Stimulated activated CD4-positive, alpha-beta T cell treated with anti-CD3 and anti-CD28 coated beads, TNF-alpha, amount 100 ng/mL, for 1 hour (primary cell): Measurements from ENCODE around the gene RAPGEF1.
"Not testable (repeated sequence)": the region's sequence is repeated elsewhere in the genome, so short reads cannot be mapped to it uniquely, and the experiment has no call there.

Experiments
- DNase-seq, 3 donors: peaks; one replicate each; pipeline ENCODE4 v3.0.0-alpha.2; 2020; ENCODE audit warnings: low read depth in 3 of 3, low spot score in 1 of 3

RAPGEF1 gene

DNA sequence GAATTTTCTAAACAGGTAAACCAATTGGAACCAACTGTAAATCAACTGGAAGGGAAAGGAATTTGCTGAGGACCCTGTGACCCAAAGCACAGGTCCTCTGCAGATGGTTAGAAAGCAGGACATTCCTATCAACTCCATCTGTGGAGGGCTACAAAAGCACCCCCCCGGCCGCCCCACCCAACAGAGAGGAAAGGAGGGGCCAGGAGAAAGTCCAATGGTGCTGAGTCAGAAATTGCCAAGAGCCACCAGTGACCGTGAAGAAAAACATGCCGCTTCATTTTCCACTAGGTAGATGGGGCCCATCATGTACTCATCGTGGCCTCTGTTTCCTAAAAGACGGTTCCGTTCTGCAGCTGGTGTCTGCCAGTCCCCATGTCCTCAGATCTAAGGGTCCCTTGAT is 66.3 kb downstream of the RAPGEF1 start:
- no peak for DNase-seq

DNA sequence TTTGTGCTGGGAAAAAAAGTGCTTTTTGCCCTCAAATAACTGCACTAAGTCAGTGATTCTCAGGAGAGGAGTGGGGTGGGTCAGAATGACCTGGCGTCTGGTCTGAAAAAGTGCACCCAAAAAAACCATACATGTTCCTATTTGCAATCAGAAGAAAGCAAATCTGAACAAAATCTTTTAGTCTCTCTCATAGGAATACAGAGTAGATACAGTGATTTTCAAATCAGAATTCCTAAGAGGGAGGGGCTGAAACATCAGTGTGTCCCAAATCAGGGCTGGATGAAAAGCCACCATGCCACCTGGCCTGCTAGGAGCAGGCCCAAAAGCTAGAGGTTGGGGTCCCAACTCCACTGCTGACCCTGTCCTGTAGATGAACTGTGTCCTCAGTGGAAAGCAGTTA is 66.8 kb downstream of the RAPGEF1 start:
- no peak for DNase-seq

DNA sequence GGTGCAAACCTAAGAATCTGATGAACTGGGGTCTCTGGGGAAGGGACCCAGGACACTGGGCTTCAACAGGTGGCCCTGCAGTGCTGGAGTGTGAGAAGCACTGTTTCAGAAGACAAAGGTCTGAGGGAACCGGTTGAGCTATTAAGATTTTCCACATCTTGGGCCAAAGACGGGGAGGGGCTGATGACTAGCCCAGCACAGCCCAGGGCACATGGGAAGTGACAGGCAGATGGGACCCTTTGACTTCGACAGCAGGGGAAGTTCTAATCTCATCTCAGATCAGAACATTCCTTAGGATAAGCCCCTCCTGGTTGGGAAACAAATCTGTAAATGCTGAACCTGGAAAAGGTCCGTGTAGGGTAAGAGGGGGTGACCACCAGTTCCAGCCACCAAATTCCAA is 67.4 kb downstream of the RAPGEF1 start:
- DNase-seq: no peak

DNA sequence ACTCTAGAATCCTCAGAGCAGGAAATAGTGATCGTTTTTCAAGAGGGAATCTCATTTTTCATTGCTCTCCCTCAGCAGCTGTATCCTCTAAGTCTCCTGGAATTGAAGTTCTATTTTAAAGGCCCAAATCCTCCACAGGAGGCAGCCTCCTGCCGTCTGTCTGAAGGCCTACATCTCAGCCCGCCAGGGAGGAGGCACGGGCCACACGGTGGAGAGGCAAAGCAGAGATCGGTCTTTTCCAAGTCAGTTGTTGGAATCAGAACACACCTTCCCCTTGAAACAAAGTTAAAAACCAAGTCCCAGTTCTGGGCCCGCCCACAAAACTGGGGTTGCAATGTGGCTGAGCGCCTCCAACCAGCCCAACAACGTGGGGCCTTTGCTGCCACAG is 68.7 kb downstream of the RAPGEF1 start:
- DNase-seq: no peak

DNA sequence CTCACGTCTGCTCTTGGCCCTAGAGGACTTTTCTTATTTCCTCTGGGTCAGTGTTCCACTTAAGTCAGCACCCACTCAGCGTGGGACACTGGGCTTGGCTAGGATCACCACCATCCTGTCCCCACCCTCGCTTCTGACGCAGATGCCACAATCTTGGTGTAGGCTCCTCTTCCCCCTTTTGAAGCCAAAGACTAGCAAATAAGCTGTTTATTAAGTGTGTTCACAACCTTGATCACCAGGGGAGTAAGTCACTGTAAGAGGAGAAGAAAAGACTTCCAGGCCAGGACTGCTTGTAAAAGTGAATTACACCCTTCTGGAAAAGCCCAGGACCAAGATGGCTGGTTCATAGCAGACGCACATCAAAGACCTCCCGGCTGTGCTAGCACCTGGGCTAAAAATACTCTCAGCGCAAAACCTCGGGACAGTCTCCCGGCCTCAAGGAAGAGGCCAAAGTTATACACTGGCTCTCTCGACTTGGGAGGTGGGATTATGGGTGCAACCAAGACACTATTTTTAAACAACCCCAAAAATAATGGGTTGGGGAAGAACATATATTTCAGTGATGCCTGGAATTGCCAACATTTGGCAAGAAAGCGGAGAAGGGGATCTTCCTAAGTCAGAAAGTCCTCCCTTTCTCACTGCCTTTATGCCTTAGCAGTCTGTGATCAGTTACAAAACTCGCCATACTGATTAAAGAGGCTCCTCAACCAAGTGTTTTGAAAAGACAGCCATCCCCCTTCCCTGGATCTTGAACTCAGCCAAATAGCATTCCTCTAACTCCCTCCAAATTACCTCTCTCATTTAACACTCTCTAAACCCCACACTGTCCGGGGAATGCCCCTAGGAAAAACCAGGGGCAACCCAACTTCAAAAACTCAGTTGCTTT is 69.4 kb downstream of the RAPGEF1 start:
- DNase-seq: no peak

DNA sequence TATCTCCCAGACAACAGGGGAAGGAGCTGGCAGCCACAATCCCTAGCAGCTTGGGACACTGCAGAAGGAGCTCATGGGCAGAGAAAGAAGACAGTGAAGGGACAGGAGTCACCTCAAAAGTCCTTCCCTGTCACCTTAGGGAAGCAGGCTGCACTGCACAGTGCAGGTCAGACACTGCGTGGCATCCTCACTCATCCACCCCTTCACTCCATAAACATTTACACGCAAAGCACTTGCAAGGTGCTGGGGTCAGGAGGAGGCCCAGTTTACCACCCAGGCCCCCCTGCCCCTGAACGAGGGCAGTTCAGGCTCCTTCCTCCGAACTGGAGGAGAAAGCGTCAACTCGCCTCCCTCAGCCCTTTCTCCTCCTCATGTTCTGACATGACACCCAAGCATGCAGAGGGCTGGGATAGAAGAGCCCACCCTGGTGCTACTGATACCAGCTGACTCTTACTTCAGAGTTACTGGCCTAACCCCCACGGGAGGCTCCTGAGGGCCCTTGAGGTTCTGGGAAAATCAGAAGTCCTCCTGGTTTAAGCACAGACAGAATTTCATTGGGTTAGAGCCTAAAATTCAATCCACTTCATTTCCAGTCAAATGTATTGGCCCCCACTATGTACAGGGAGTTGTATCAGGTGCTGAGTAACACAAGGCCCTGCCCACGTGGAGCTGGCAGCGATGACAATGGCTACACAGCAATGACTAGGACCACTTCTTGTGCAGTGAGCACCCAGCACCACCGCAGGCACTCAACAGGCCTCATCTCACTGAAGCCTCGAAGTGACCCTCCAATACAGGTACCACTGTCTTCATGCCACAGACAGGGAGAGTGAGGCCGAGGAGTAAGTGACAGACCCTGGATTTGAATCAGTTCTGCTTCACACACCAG is 70.4 kb downstream of the RAPGEF1 start:
- DNase-seq: no peak

DNA sequence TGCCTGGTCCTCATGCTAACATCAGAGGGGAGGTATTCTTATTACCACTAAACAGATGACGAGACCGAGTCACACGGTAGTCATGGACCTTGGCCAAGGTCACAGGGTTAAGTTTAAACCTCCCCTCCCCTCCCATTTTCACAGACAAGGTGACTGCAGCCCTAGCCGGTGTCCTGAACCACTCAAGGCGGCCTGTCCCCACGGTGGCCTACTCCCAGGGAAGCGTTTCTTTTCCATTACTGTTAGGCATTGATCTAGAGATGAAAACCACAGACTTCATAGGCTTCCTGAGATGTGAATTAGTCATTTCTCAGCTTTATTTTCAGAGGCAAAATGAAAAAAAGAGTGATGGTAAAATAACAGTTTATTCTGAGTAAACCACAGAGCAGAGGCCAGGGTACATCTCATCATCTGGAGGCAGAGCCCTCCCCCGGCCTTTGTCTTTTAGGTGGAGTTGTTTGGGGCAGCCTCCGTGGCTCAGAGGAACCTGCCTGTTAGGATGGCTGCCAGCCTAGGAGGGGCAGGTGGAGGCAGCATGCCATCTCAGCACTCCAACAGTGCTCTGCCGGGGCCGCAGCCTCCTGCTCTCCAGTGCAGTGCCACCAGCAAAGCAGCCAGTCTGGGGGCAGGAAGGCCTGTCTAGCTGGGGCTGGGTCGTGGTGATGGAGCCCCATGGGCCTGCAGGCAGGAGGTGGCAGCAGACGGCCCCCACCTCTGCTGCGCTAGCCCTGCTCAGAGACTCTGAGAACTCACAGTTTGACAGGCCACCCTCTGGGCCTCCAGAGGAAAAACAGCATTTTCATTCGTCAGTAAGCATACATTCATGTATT is 71.2 kb downstream of the RAPGEF1 start:
- DNase-seq: peak; percentile 45 to 49 (median 47)

DNA sequence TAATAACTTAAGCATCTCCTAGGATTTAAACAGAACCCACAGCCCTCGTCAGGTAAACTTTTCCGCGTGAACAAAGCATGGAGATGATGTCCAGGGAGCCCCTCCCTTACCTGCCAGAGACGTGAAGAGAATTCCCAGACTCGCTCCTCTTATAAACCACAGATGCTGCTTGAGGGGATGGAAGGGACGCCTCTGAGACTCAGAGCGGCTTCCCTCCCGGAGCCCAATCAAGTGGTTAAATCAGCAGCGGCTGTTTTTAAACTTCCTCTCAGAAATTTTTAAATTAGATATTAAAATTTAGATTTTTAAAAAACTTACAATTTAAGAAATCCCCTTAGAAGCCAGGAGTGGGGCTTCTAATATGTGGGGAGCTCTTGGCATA is 71.8 kb downstream of the RAPGEF1 start:
- DNase-seq: no peak

DNA sequence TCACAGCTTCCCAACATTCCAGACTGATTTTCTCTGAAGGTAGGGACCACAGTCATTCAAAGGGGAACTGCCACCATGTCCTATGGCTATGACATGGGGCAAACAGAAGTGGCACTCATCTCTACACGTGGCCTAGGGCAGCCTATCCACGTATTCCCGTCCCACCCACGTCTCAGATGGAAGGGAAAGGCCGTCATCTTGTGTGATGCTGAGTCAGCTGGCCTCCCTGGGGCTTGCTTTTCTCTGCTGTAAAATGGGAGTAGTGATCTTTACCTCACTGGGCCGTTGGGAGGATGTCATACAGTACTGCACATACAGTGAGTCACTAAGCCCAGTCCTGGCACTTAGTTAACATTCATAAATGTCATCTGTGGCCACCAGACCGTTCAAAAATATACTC is 72.3 kb downstream of the RAPGEF1 start:
- DNase-seq: peak in 1 of 3 donors; percentile 38

DNA sequence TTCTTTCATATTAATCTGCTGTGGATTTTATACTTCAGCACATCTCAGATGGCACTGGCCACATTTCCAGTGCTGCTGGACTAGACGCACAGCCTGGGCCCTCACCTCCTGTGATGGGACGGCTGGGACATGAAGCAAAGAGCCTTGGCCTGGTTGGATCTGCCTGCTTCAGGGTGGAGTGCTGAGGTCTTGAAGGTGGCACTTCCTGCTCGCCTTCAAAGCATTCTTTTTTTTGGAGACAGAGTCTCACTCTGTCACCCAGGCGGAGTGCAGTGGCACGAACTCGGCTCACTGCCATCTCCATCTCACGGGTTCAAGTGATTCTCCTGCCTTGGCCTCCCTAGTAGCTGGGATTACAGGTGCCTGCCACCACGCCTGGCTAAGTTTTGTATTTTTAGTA is 73.1 kb downstream of the RAPGEF1 start:
- no peak for DNase-seq

DNA sequence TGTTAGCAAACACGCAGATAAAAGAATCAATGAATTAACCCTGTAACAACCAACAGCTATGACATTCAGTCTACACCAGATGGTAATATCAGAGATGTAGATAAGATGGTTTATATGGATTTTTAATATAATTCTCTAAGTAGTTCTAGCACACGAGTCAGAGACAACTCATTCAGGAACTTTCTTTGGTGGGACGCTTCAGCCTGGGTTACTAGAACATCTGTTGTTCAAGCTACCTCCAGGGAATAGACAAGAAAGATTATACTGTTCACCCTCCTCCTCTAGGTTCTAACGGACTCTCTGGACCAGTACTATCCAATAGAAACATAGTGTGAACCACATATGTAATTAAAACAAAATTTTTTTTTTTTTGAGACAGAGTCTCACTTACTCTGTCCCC is 73.8 kb downstream of the RAPGEF1 start:
- DNase-seq: no peak

DNA sequence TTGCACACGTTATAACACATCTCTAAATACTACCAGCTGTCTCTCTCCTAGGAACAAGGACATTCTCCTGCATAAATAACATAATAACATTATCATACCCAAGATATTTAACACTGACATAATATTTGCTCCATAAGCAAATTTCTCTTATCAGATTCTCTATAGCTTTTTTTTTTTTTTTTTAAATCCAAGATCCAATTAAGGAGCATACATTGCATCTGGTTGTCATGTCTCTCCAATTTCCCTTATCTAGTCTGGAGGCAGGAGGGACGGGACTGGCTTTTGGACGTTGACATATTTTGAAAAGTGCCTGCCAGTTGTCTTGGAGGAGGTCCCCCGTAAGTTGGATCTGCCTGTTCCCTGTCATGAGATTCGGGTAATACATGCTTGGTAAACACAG is 76.6 kb downstream of the RAPGEF1 start:
- DNase-seq: no peak

DNA sequence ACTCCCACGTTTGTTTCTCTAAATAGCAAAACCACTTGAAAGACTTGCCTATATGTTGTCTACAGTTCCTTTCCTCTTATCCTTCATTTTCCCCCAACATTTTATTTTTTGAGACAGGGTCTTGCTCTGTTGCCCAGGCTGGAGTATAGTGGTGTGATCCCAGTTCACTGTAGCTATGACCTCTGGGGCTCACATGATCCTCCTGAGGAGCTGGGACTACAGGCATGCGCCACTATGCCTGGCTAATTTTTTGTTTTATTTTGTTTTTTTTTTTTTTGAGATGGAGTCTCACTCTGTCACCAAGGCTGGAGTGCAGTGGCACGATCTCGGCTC is 77.6 kb downstream of the RAPGEF1 start:
- not testable (repeated sequence) for DNase-seq

DNA sequence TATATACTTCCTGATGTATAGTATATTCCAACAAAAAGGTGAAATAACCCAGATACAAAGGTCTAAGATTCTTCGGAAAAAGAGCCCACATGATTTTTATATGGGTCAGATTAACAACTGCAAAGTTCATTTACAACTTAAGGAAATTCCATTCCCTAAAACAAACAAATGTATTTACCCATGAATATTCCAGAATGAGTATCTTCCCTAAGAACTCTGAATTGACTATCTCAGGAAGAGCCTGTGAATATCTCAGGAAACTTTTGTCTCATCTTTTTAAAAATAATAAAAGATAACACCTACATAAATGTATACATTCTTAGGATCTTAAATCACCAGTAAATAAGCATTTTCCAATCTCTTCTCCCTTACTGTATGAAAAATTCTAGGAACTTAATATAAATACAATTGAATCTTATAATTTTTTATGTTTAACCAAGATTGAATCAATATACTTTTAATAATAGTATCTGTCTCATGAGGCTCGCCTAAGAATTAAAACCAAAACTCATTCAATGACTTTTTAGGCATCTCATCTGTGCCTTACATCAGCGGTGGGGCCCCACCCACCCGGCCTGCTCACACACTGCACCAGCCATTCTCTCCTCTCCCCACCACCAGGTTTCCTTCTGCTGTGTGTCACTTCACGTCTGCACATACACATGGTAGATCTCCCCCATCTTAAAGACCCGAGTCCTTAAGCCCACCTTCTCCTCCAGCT is 78.1 kb downstream of the RAPGEF1 start:
- peak in 1 of 3 donors; percentile 53 for DNase-seq

DNA sequence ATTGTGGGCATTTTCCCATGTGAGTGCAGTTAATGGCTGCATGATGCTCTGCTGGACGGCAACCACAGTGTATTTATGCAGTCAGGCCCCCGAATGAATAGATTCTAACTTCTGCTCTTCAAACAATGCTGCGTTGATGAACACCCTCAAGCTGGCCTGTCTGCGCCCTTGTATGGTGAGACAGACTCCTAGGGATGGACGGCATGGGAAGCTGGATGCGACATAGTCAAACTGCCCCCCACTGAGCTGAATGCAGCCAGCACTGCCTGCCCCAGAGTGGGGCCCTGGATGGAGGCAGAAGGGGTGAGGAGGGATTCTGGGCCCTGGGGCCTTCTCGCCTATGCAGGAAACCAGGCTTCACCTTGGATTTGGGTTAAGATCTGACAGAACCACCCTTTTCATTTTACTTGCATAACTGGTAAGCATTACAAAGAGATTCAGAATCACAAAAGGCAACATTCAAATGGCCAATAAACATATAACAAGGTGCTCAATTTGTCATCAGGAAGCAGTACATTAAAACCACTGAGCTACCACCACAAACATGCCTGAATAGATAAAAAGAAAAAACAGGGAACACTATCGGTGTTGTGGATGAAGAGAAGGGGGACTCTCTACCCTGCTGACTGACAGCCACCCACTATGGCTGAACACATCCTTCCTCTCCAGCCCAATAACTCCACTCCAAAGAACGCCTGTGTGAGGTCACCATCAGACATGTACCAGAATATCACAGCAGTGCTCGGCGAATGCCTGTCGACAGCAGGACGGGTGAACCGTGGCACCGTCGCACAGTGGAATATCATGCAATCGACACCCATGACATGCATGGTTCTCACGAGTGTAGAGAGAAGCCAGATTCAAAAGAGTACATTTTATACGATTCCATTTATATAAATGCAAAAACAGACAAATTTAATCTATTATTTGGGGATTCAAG is 79.1 kb downstream of the RAPGEF1 start:
- DNase-seq: no peak

DNA sequence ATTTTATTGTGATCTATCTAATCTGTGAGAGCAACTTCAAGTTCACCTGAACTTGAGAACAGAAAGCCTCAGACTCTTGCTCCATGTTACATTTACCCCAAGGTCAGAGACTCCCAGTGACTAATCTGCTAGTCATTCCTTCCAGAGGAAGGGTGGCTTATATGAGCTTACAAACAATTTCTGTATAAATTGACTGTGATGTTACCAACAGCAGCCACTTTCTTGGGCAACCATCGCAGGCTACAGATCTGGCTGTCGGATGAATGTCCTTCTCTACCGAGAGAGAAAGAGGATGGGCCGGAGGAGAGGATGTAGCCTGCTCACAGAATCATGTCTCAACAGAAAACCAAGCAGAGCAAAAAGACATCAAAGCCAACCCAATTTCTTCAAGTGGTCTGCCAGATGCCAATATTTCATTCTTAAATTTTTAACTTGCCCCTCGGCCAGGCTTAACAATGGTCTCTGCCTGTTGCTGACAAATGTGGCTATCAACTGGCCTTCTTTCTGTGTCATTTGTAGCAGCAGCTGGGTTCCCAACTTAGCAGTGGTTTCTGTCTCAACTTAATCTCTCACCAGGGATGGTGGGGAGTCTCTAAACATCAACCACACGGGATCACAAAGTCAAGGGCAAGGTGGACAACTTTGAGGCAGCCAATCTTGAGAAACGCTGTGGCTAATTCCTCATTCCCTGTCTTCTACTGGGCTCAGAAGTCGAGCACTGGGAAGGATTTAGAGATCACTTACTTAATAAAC is 81.3 kb downstream of the RAPGEF1 start:
- DNase-seq: no peak

DNA sequence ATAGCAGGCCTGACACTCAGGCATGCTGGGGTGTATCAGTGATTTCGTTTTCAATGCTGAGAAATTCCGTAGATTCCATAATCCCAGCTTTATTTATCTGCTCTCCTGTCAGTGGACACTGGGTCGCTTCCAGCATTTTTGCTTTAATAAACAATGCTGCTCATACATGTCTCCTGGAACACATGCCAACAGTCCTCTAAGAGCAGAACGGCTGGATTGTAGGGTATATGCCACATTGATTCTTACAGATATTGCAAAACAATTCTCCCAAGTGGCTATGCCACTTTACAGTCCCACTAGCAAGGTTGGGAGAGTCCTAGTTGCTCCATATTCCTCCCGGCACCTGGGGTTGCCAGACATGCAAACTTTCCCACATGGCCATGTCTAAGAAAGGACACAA is 81.9 kb downstream of the RAPGEF1 start:
- DNase-seq: no peak

DNA sequence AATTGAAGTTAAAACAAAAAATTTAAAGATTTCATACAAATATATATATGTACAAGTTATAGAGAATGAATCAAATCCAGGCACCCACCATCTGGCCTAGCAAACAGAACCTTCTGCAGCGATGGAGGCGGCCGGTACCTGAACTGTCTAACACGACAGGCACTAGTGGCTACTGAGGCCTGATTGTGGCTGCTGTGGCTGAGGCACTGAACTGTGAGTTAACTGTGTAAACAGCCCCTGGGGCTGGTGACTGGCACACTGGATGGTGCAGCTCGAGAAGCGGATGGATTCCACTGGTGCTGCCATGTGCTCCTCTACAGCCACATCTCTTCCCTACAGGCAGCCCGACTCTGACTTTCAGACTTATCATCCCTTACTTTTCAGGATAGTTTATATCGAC is 82.4 kb downstream of the RAPGEF1 start:
- DNase-seq: no peak

DNA sequence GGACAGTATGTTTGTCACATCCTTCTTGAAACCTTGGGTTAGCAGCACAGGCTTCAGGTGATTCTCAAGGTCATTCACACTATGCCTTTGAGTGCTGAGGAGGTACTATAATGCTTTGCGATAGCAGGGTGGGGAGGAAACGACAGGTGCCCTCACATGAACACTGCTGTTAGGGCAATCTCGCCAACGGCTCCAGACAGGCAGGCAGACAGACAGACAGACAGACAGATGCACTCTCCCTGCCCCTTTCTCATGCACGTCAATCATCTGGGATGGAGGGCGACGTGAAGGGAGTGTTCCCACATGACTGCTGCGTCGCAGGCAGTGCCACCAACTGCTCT is 82.9 kb downstream of the RAPGEF1 start:
- DNase-seq: no peak
